Fibroblast of skin of left biceps (primary cell): ENCODE measurements around the gene POLR3E.
"Not testable (repeated sequence)": the region's sequence is repeated elsewhere in the genome, so short reads cannot be mapped to it uniquely, and the experiment has no call there.

Experiments used
- DNase-seq, 2 experiments: peaks; one replicate each; pipeline ENCODE4 v3.0.0-alpha.2; 2013; ENCODE audit warnings: low read depth in 2 of 2

The POLR3E gene

GRCh38 chr16:22360963-22361659, 63.9 kb downstream of the POLR3E start:
- no peak for DNase-seq

GRCh38 chr16:22364241-22364640, 67.0 kb downstream of the POLR3E start:
- no peak for DNase-seq

GRCh38 chr16:22366371-22366770, 69.2 kb downstream of the POLR3E start:
- no peak for DNase-seq

GRCh38 chr16:22366889-22367288, 69.7 kb downstream of the POLR3E start:
- DNase-seq: no peak

GRCh38 chr16:22368200-22368826, 71.1 kb downstream of the POLR3E start:
- DNase-seq: not testable (repeated sequence)

- DNase-seq: no peak
Observed at GRCh38 chr16:22369221-22369811, 72.1 kb downstream of the POLR3E start.

- DNase-seq: peak; percentile 43 to 50
Observed at GRCh38 chr16:22370038-22370820, 73.0 kb downstream of the POLR3E start.

- no peak for DNase-seq
Observed at GRCh38 chr16:22372882-22373661, 75.9 kb downstream of the POLR3E start.

- DNase-seq: no peak
Observed at GRCh38 chr16:22373662-22374310, 76.6 kb downstream of the POLR3E start.

GRCh38 chr16:22374311-22375116, 77.3 kb downstream of the POLR3E start, which contains the start of gene CDR2:
Gene CDR2 (minus strand): TSS chr16:22374619. CDS start chr16:22374309, 310 bp downstream.
- DNase-seq: peak; percentile 91 to 92

- DNase-seq: no peak
Observed at GRCh38 chr16:22375117-22375962, 78.1 kb downstream of the POLR3E start.

GRCh38 chr16:22375963-22376640, 78.9 kb downstream of the POLR3E start:
- no peak for DNase-seq

GRCh38 chr16:22379656-22380055, 82.4 kb downstream of the POLR3E start:
- DNase-seq: no peak

- no peak for DNase-seq
Observed at GRCh38 chr16:22380529-22380928, 83.3 kb downstream of the POLR3E start.

- no peak for DNase-seq
Observed at GRCh38 chr16:22381392-22381791, 84.2 kb downstream of the POLR3E start.

- DNase-seq: no peak
Observed at GRCh38 chr16:22383827-22384226, 86.6 kb downstream of the POLR3E start.
